OCI-LY1 (cell line): ENCODE results near the gene CYTH4.
A peak's percentile ranks its signal among the peaks of the same experiment; 100 is the strongest.

Experiments
- H2AFZ ChIP-seq: fragments of 200-600 bp; sonication (generic), shearing (Covaris generic); 2 replicates; pipeline ENCODE4 v1.6.0; 2014; ENCODE audit warnings: antibody characterized with exemption, mild to moderate bottlenecking, low read length
- H3F3A ChIP-seq: fragments of 200-600 bp; sonication (generic), shearing (Covaris generic); 2 replicates; pipeline ENCODE4 v1.6.0; 2014; ENCODE audit warnings: mild to moderate bottlenecking, antibody characterized with exemption, low read length, moderate library complexity; ENCODE audit not compliant: insufficient read depth
- H3K27ac ChIP-seq: fragments of 200-600 bp; sonication (generic); 2 replicates; pipeline ENCODE4 v1.5.1; 2014; ENCODE audit warnings: low read length, mixed run types, mild to moderate bottlenecking, low read depth; ENCODE audit not compliant: poor library complexity, severe bottlenecking
- H3K27me3 ChIP-seq: fragments of 200-600 bp; sonication (generic); 2 replicates; pipeline ENCODE4 v1.6.0; 2014; ENCODE audit warnings: antibody characterized with exemption, mild to moderate bottlenecking, low read length, moderate library complexity; ENCODE audit not compliant: insufficient read depth
- H3K36me3 ChIP-seq: fragments of 200-600 bp; sonication (generic); 2 replicates; pipeline ENCODE4 v1.6.1; 2014; ENCODE audit warnings: mild to moderate bottlenecking, antibody characterized with exemption, low read length, moderate library complexity, mixed read lengths; ENCODE audit not compliant: insufficient read depth
- H3K4me1 ChIP-seq: fragments of 200-600 bp; sonication (generic); 2 replicates; pipeline ENCODE4 v1.5.1; 2014; ENCODE audit warnings: mild to moderate bottlenecking, low read length, moderate library complexity; ENCODE audit not compliant: insufficient read depth, severe bottlenecking
- H3K4me2 ChIP-seq: fragments of 200-600 bp; sonication (generic), shearing (Covaris generic); 2 replicates; pipeline ENCODE4 v1.6.1; 2014; ENCODE audit warnings: low read length
- H3K4me3 ChIP-seq: fragments of 200-600 bp; sonication (generic); 2 replicates; pipeline ENCODE4 v1.5.1; 2014; ENCODE audit warnings: low read length, low read depth, mild to moderate bottlenecking, mixed read lengths; ENCODE audit not compliant: poor library complexity, severe bottlenecking
- H3K79me2 ChIP-seq: fragments of 200-600 bp; shearing (Covaris generic); 2 replicates; pipeline ENCODE4 v1.6.1; 2016; ENCODE audit warnings: mixed run types, low read length, mixed read lengths; ENCODE audit not compliant: insufficient read depth
- H3K9ac ChIP-seq: fragments of 200-600 bp; sonication (generic), shearing (Covaris generic); 2 replicates; pipeline ENCODE4 v1.6.1; 2014; ENCODE audit warnings: mild to moderate bottlenecking, low read length, mixed read lengths
- H3K9me2 ChIP-seq: fragments of 200-600 bp; sonication (generic), shearing (Covaris generic); 2 replicates; pipeline ENCODE4 v1.6.1; 2014; ENCODE audit warnings: low read depth, mild to moderate bottlenecking, low read length, mixed read lengths
- H3K9me3 ChIP-seq: fragments of 200-600 bp; shearing (Covaris generic); 2 replicates; pipeline ENCODE4 v1.6.1; 2014; ENCODE audit warnings: low read length, mixed read lengths
- H4K20me1 ChIP-seq: fragments of 200-600 bp; sonication (generic), shearing (Covaris generic); 2 replicates; pipeline ENCODE4 v1.6.0; 2016; ENCODE audit warnings: mild to moderate bottlenecking, low read length; ENCODE audit not compliant: insufficient read depth
- CTCF ChIP-seq: fragments of 200-600 bp; sonication (generic), shearing (Covaris generic); IDR thresholded peaks from 2 replicates; pipeline ENCODE4 v1.5.1; 2017; ENCODE audit warnings: mild to moderate bottlenecking, antibody characterized with exemption, low read length, moderate library complexity, mixed read lengths
- EZH2 ChIP-seq: fragments of 200-600 bp; sonication (generic), shearing (Covaris generic); IDR thresholded peaks from 2 replicates; pipeline ENCODE4 v1.8.0; 2017; ENCODE audit warnings: borderline replicate concordance, mixed run types, mild to moderate bottlenecking, antibody characterized with exemption, low read length, moderate library complexity, mixed read lengths

CYTH4 gene

GRCh38 chr22:37241351-37242142 lies 40.8 kb upstream of the CYTH4 start:
- peak overlapping the region; percentile 80 for H3K4me2 ChIP-seq
- H3K36me3 ChIP-seq: peaks cover 50% of the 10 kb centered on the region

GRCh38 chr22:37242395-37242918 lies 39.9 kb upstream of the CYTH4 start:
- Histone ChIP-seq H3K27ac (peak overlapping the region; percentile 97), H3K4me1 (peaks cover 79% of the 10 kb centered on the region), H3K36me3 (peaks cover 46% of the 10 kb centered on the region), H3K4me2 (peak overlapping the region; percentile 80), H3K27me3 (no peaks in the 10 kb centered on the region), H3F3A (0 out of 2 replicates have a peak, but pooled peaks cover 3% of the 10 kb centered on the region), H4K20me1 (no peaks in the 10 kb centered on the region), H3K4me3 (peak overlapping the region; percentile 91), H3K9ac (peak overlapping the region; percentile 91), H3K9me2 (no peaks in the 10 kb centered on the region), H3K79me2 (peaks cover 8% of the 10 kb centered on the region; the same call in 1 of the 2 replicates), H3K9me3 (no peaks in the 10 kb centered on the region), H2AFZ (no peak overlapping the region)
- TF ChIP-seq EZH2: no peak
- TF ChIP-seq CTCF: no peak

More at GRCh38 chr22:37241351-37242142, 40.8 kb upstream of the CYTH4 start:
- TF ChIP-seq EZH2 (no peak), CTCF (no peak)
- Histone ChIP-seq H3K9me2 (no peaks in the 10 kb centered on the region), H3K79me2 (peaks cover 8% of the 10 kb centered on the region; the same call in 1 of the 2 replicates), H4K20me1 (no peaks in the 10 kb centered on the region), H3K4me3 (peak overlapping the region; percentile 91), H3K9ac (peak overlapping the region; percentile 91), H3F3A (0 out of 2 replicates have a peak, but pooled peaks cover 3% of the 10 kb centered on the region), H2AFZ (no peak overlapping the region), H3K4me1 (peaks cover 86% of the 10 kb centered on the region), H3K9me3 (no peaks in the 10 kb centered on the region), H3K27ac (peak overlapping the region; percentile 97), H3K27me3 (no peaks in the 10 kb centered on the region)

- H3K4me1 ChIP-seq: peaks cover 77% of the 10 kb centered on the region
- peaks cover 36% of the 10 kb centered on the region for H3K36me3 ChIP-seq
- H3K79me2 ChIP-seq: peaks cover 8% of the 10 kb centered on the region; the same call in 1 of the 2 replicates
- H4K20me1 ChIP-seq: no peaks in the 10 kb centered on the region
- H3K9me3 ChIP-seq: no peaks in the 10 kb centered on the region
- H3K9ac ChIP-seq: peak overlapping the region; percentile 91
- H3K4me3 ChIP-seq: peak overlapping the region; percentile 91
- H3K27ac ChIP-seq: peak overlapping the region; percentile 97
- no peaks in the 10 kb centered on the region for H3K27me3 ChIP-seq
- H3F3A ChIP-seq: 0 out of 2 replicates have a peak, but pooled peaks cover 3% of the 10 kb centered on the region
- TF ChIP-seq CTCF (no peak), EZH2 (no peak)
- peak overlapping the region; percentile 80 for H3K4me2 ChIP-seq
- H2AFZ ChIP-seq: no peak overlapping the region
- no peaks in the 10 kb centered on the region for H3K9me2 ChIP-seq
Measured at GRCh38 chr22:37243402-37244113, 38.8 kb upstream of the CYTH4 start.
